Ascending aorta (tissue), 2 donors: ENCODE data around the gene EIF2A. TPM values are rescaled to one million over a fixed set of nuclear protein-coding genes. Genes with fewer than 3 reads are reported as not detected.
"Not testable (repeated sequence)": the region's sequence is repeated elsewhere in the genome, so short reads cannot be mapped to it uniquely, and the experiment has no call there.

Experiments used
- DNase-seq, 2 donors: peaks; one replicate each; pipeline ENCODE4 v3.0.0-alpha.2; 2019; ENCODE audit warnings: low spot score in 2 of 2
- H3K27ac ChIP-seq, 2 donors: fragments of 200-600 bp; sonication (generic); one replicate each; pipeline ENCODE4 v1.5.1; 2016 to 2017; ENCODE audit warnings: mild to moderate bottlenecking in 1 of 2
- H3K27me3 ChIP-seq: fragments of 200-600 bp; sonication (generic); one replicate; pipeline ENCODE4 v1.5.1; 2017
- H3K36me3 ChIP-seq, 2 donors: fragments of 200-600 bp; sonication (generic); one replicate each; pipeline ENCODE4 v1.5.1; 2016
- H3K4me1 ChIP-seq, 2 donors: fragments of 200-600 bp; sonication (generic); one replicate each; pipeline ENCODE4 v1.5.1; 2016 to 2017; ENCODE audit warnings: mild to moderate bottlenecking in 1 of 2
- H3K4me3 ChIP-seq, 2 donors: fragments of 200-600 bp; sonication (generic); one replicate each; pipeline ENCODE4 v1.5.1; 2016 to 2017; ENCODE audit warnings: mild to moderate bottlenecking in 1 of 2
- H3K9me3 ChIP-seq, 2 donors: fragments of 200-600 bp; sonication (generic); one replicate each; pipeline ENCODE4 v1.5.1; 2016
- intact Hi-C: fragments of 100-400 bp; cut with DNase I; formaldehyde crosslinking; loops from one replicate; pipeline ENCODE4 v1.15.1; 2023
- total RNA-seq: library from RNA; depleted of rRNA; stranded (reverse); fragments of >200 nt; gene quantifications from one replicate; pipeline ENCODE4 v1.1.0, GENCODE V29; 2016
- TF ChIP-seq, protein P1 (sequence below), 3 experiments: fragments of 200-600 bp in 2 of 3; fragments of 450-650 bp in 1 of 3; sonication (generic) in 2 of 3; IDR thresholded peaks; one replicate each; pipeline ENCODE4 v1.5.1; 2016 to 2019; ENCODE audit warnings: antibody characterized with exemption in 3 of 3, mild to moderate bottlenecking in 1 of 3, moderate library complexity in 1 of 3

The EIF2A gene
- total RNA-seq, 1 donor from 2014 or later, result 83.2 TPM

DNA sequence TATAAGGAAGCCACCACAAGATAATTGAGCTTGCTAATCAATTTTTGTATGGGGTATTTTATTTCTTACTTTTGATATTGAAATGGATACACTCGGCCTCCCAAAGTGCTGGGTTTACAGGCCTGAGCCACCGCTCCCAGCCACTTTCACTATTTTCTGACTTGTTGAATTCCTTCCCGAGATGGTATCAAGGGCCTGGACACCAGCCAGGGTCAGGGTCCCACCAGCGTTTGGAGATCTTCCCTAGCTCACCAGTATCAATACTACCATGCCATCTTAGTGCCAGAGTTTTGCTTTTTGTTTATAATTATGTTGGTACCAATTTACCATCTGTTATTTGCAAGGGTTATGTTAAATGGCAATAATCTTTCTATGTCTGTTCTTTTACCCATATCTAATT lies 51.1 kb downstream of the EIF2A start:
- Histone ChIP-seq H3K27ac (no peak overlapping the region), H3K27me3 (no peaks in the 10 kb centered on the region), H3K4me3 (no peak overlapping the region), H3K9me3 (no peaks in the 10 kb centered on the region), H3K36me3 (no peaks in the 10 kb centered on the region), H3K4me1 (peaks cover 0 to 4% of the 10 kb centered on the region in 2 donors)
- intact Hi-C loops, result no loop called here
- TF ChIP-seq, protein P1, sequence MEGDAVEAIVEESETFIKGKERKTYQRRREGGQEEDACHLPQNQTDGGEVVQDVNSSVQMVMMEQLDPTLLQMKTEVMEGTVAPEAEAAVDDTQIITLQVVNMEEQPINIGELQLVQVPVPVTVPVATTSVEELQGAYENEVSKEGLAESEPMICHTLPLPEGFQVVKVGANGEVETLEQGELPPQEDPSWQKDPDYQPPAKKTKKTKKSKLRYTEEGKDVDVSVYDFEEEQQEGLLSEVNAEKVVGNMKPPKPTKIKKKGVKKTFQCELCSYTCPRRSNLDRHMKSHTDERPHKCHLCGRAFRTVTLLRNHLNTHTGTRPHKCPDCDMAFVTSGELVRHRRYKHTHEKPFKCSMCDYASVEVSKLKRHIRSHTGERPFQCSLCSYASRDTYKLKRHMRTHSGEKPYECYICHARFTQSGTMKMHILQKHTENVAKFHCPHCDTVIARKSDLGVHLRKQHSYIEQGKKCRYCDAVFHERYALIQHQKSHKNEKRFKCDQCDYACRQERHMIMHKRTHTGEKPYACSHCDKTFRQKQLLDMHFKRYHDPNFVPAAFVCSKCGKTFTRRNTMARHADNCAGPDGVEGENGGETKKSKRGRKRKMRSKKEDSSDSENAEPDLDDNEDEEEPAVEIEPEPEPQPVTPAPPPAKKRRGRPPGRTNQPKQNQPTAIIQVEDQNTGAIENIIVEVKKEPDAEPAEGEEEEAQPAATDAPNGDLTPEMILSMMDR (IDR thresholded peaks at IDR 0.05), result no peak
- no peak for DNase-seq

DNA sequence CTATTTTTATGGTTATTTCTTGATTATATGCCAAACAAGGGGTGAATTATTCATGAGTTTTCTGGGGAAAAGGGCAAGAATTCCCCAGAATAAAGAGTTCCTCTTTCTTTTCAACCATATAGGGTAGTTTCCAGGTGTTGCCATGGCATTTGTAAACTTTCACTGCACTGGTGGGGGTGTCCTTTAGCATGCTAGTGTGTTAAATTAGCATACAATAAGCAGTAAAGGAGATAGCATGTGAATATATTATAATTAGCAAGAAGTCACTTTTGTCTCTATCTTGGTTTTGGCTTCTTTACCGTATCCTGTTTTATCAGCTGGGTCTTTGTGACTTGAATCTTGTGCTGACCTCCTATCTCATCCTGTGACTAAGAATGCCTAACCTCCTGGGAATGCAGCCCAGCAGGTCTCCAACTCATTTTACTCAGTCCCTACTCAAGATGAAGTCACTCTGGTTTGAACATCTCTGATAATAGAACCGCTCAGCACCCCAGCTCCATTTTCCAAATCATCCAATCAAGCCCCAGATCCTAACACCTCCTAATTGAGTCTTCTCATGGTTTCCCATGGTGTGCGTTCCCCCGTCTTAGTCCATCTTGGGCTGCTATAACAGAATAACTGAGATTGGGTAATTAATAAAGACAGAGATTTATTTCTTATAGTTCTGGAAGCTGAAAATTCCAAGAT lies 53.2 kb downstream of the EIF2A start:
- no peak overlapping the region for H3K4me3 ChIP-seq
- no peak overlapping the region for H3K27ac ChIP-seq
- TF ChIP-seq, protein P1 (IDR thresholded peaks at IDR 0.05), result no peak
- no peaks in the 10 kb centered on the region for H3K36me3 ChIP-seq
- peaks cover 6 to 10% of the 10 kb centered on the region in 2 donors for H3K4me1 ChIP-seq
- DNase-seq, result no peak
- intact Hi-C loops, result loop anchor here (5.0 kb wide), 1 partner anchor 192 kb away; the partner anchor contains the start of gene TSC22D2
- no peaks in the 10 kb centered on the region for H3K9me3 ChIP-seq
- no peaks in the 10 kb centered on the region for H3K27me3 ChIP-seq

DNA sequence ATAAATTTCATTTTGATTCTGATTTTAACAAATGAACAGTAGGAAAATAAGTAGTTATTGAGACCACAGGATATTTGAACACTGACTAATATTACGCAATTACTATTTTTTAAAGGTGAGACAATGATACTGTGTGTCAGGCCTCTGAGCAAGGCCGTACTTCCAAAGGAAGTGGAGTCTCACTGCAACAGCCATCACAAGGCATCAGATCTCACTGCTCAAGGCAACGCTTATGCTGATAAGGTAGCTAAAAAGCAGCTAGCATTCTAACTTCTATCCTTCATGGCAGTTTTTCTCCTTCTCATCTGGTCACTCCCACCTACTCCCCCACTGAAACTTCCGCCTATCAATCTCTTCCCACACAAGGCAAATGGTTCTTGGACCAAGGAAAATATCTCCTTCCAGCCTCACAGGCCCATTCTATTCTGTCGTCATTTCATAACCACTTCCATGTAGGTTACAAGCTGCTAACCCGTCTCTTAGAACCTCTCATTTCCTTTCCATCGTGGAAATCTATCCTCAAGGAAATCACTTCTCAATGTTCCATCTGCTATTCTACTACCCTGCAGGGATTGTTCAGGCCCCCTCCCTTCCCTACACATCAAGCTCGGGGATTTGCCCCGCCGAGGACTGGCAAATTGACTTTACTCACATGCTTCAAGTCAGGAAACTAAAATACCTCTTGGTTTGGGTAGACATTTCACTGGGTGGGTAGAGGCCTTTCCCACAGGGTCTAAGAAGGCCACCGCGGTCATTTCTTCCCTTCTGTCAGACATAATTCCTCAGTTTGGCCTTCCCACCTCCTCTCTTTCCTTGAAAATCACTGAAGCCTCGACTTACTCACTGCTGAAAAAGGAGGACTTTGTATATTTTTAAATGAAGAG lies 54.3 kb downstream of the EIF2A start:
- H3K4me3 ChIP-seq, DNase-seq, H3K36me3 ChIP-seq, H3K27ac ChIP-seq, H3K9me3 ChIP-seq, H3K27me3 ChIP-seq: not testable (repeated sequence)
- intact Hi-C loops, result loop anchor here (5.0 kb wide), 1 partner anchor 194 kb away; the partner anchor contains the start of gene TSC22D2
- H3K4me1 ChIP-seq, result peaks cover 8 to 20% of the 10 kb centered on the region in 2 donors

DNA sequence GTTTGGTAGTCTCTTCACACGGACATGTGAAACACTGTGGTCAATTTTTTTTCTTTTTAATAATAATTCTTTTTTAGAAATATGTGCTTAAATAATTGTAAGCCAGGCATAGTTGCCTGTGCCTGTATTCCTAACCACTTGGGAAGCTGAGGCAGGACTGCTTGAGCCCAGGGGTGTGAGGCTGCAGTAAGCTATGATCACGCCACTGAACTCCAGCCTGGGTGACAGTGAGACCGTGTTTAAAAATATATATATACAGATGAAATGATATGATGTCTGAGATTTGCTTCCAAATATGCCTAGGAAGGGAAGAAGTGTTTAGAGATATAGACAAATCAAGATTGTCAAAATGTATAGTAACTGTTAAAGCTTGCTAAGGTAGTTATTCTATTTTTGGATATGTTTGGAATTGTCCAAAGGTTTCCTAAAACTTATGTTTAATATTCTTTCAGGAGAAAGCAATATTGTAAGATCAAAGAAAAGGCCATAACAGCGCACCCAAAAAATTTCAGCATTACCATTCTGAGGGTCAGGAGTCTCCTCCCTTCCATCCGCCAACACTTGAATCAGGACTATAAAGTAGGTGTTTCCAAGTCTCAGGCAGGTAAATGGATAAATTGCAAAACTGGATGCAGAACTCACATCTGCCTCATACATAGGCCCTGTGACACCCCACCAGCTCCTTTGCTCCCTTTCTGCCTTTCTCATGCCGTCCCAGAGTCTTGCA lies 56.0 kb downstream of the EIF2A start:
- Histone ChIP-seq H3K27ac (peak overlapping the region; percentile 95 to 96), H3K36me3 (peaks cover 0 to 2% of the 10 kb centered on the region in 2 donors), H3K4me3 (peak overlapping the region; percentile 80 to 83), H3K9me3 (no peaks in the 10 kb centered on the region), H3K27me3 (no peaks in the 10 kb centered on the region), H3K4me1 (peaks cover 8 to 21% of the 10 kb centered on the region in 2 donors)
- TF ChIP-seq, protein P1 (IDR thresholded peaks at IDR 0.05), result no peak
- intact Hi-C loops, result loop anchor here (1.0 to 5.0 kb wide), 4 partner anchors 56 to 195 kb away; partner anchors contain the start of genes EIF2A, ERICH6, SERP1 and SIAH2
- DNase-seq, result no peak

DNA sequence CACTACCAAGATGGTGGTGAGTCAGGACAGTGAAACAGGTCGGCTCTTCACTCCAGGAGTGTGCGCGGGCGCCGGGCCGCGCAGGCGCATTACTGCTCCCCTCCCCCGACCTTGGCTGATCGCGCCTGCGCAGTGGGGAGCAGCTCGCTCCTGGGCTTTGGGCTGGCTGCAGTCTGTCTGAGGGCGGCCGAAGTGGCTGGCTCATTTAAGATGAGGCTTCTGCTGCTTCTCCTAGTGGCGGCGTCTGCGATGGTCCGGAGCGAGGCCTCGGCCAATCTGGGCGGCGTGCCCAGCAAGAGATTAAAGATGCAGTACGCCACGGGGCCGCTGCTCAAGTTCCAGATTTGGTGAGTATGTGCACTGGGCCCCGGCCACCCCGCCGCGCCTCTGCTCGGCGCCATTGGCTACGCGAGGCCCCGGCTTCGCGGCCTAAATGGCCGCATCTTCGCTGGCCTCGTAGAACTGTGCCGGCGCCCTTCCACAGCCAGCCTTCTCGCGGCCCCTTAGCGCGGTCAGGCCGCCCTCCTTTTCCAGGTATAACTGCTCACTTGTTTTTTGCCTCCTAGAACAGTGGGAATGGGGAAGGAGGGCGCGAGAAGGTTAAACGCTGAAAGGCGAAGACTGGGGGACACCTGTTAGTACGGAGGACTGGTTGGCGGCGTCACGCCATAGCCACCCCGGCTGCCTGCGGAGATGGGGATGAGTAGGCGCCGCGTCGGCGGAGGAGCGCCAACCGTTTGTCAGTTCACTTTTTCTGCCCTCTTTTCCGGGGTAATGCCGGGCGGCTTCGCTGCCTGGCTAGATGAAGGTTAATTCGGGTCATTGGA lies 56.8 kb downstream of the EIF2A start, which contains the start of gene SELENOT:
Gene SELENOT (plus strand): TSS at position 169 of the 827 bp plus-strand sequence. CDS start 42 bp downstream, at position 211.
- Histone ChIP-seq H3K27ac (peak within 1 kb of the TSS; percentile 95 to 96), H3K4me1 (peaks cover 8 to 21% of the 10 kb centered on the region in 2 donors), H3K36me3 (peaks cover 0 to 2% of the 10 kb centered on the region in 2 donors), H3K27me3 (no peaks in the 10 kb centered on the region), H3K4me3 (peak within 1 kb of the TSS; percentile 80 to 83), H3K9me3 (no peaks in the 10 kb centered on the region)
- TF ChIP-seq, protein P1 (IDR thresholded peaks at IDR 0.05), result peak in 1 of 3 experiments; percentile 30
- intact Hi-C loops, result loop anchor here (1.0 to 5.0 kb wide), 4 partner anchors 57 to 196 kb away; partner anchors contain the start of genes EIF2A, ERICH6, SERP1 and SIAH2
- DNase-seq, result peak; percentile 84 to 97
